ENCODE measurements around the gene SYNE1. TPM values are rescaled to one million over a fixed set of nuclear protein-coding genes. Genes with fewer than 3 reads are reported as not detected.

The SYNE1 gene
- total RNA-seq, 1 experiment from 2014 or later, result 3.0 TPM

DNA sequence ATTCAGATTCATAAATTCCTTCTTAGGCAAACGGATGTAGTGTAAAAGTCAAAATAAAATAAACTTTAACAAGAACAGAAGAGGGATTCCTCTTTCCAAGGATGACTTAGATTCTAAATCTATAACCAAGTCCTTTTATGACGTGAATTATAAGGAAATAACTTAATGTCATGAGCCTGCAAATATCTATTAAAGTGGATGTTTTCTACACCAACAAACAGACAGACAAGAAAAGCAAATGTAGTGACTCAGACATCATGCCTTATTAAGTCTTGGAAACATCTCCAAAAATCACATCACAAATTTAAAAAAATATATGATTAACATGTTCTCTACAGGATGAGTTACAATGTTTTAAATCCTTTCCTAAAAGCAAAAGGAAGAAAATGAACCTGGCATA lies 432.6 kb downstream of the SYNE1 start:
- no peak overlapping the region for H2AFZ ChIP-seq (ENCODE audit: low read length)
- H4K5ac ChIP-seq (ENCODE audit: insufficient read length, low read depth, low read length), result no peak overlapping the region
- DNase-seq, result no peak
- no peak overlapping the region for H3K27ac ChIP-seq (ENCODE audit: insufficient read length, low read depth, low read length)
- Mint-ChIP-seq H3K9me3 (no peaks in the 10 kb centered on the region), H3K4me1 (peaks cover 6 to 8% of the 10 kb centered on the region in 2 experiments), H3K36me3 (ENCODE audit: insufficient read depth in 1 of 3, low read depth in 3 of 3) (no peaks in the 10 kb centered on the region; a peak in 1 of 7 replicates), H3K27ac (no peak overlapping the region), H3K4me3 (no peak overlapping the region), H3K27me3 (ENCODE audit: low read depth) (no peaks in the 10 kb centered on the region)
- no peak overlapping the region for H2BK120ac ChIP-seq (ENCODE audit: low read depth, low read length, poor library complexity, severe bottlenecking)
- H3K79me1 ChIP-seq (ENCODE audit: insufficient read depth, low read depth, low read length, poor library complexity, severe bottlenecking), result no peaks in the 10 kb centered on the region
- H4K8ac ChIP-seq (replicated peaks; ENCODE audit: insufficient read length, low read depth, low read length), result no peak overlapping the region
- no peak overlapping the region for H3K23ac ChIP-seq (ENCODE audit: insufficient read length, low read depth, low read length)
- no peaks in the 10 kb centered on the region for H3K27me3 ChIP-seq (ENCODE audit: insufficient read depth, low read length)
- H2BK15ac ChIP-seq (ENCODE audit: low read depth, low read length), result no peak overlapping the region
- H3K9me3 ChIP-seq (ENCODE audit: control insufficient read depth, low read depth, low read length), result no peaks in the 10 kb centered on the region
- no peak overlapping the region for H2BK5ac ChIP-seq (ENCODE audit: insufficient read length, low read length)
- H3K14ac ChIP-seq (ENCODE audit: insufficient read depth, low read length), result no peak overlapping the region
- H2AK5ac ChIP-seq (ENCODE audit: insufficient read length, low read length), result no peak overlapping the region
- H3K79me2 ChIP-seq (ENCODE audit: insufficient read depth, low read length), result no peaks in the 10 kb centered on the region
- no peak overlapping the region for H3K56ac ChIP-seq (ENCODE audit: insufficient read length, low read depth, low read length)
- H3K18ac ChIP-seq (ENCODE audit: insufficient read length, low read depth, low read length), result no peak overlapping the region
- no peak overlapping the region for H2BK12ac ChIP-seq (ENCODE audit: insufficient read length, low read depth, low read length)
- no peaks in the 10 kb centered on the region for H3K23me2 ChIP-seq (ENCODE audit: insufficient read length, low read depth, low read length, poor library complexity, severe bottlenecking)
- no peak overlapping the region for H3T11ph ChIP-seq (ENCODE audit: low read length)
- H3K9ac ChIP-seq (ENCODE audit: extremely low read depth, insufficient read length, low read length), result no peak overlapping the region
- H4K20me1 ChIP-seq (ENCODE audit: control insufficient read depth, insufficient read depth, insufficient read length), result no peaks in the 10 kb centered on the region
- no peak overlapping the region for H2BK20ac ChIP-seq (ENCODE audit: low read depth, low read length, poor library complexity, severe bottlenecking)
- TF ChIP-seq, protein P1, sequence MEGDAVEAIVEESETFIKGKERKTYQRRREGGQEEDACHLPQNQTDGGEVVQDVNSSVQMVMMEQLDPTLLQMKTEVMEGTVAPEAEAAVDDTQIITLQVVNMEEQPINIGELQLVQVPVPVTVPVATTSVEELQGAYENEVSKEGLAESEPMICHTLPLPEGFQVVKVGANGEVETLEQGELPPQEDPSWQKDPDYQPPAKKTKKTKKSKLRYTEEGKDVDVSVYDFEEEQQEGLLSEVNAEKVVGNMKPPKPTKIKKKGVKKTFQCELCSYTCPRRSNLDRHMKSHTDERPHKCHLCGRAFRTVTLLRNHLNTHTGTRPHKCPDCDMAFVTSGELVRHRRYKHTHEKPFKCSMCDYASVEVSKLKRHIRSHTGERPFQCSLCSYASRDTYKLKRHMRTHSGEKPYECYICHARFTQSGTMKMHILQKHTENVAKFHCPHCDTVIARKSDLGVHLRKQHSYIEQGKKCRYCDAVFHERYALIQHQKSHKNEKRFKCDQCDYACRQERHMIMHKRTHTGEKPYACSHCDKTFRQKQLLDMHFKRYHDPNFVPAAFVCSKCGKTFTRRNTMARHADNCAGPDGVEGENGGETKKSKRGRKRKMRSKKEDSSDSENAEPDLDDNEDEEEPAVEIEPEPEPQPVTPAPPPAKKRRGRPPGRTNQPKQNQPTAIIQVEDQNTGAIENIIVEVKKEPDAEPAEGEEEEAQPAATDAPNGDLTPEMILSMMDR (conservative IDR thresholded peaks at IDR 0.05), result no peak
- no CpG with 5 or more reads among the region's 2 CpGs for WGBS (ENCODE audit: extremely low coverage, insufficient read length, low lambda C conversion rate)
- no peak overlapping the region for H3K4me2 ChIP-seq (ENCODE audit: insufficient read depth, insufficient read length, low read length)
- no peaks in the 10 kb centered on the region for H3K4me1 ChIP-seq (ENCODE audit: insufficient read depth, low read length)
- no peak overlapping the region for H4K91ac ChIP-seq (ENCODE audit: insufficient read length, low read depth, low read length)
- H3K4ac ChIP-seq (ENCODE audit: low read depth, low read length), result no peak overlapping the region
